HCT116 (cell line): ENCODE measurements around the gene AHNAK. TPM values are rescaled to one million over a fixed set of nuclear protein-coding genes. Genes with fewer than 3 reads are reported as not detected.

Source experiments
- ATAC-seq: fragments of 200-7000 bp; cut with Tn5 transposase; 2 replicates; pipeline ENCODE4 v1.9.1; 2020; ENCODE audit warnings: mild to moderate bottlenecking, moderate library complexity
- BruUV-seq: library from RNA; stranded (reverse); fragments of 400-500 nt; replicated peaks from 2 replicates; lab custom pipeline; 2021; lab: Mats Ljungman, UMichigan
- CTCF ChIA-PET: fragments of 300-600 bp; sonication (Branson Sonifier 250); formaldehyde crosslinking; loops from one replicate; lab custom pipeline; 2021; ENCODE audit warnings: antibody characterized with exemption; lab: Charles Lee
- POLR2A ChIA-PET: fragments of 300-600, 350-600 bp; sonication (Branson Sonifier 250); formaldehyde crosslinking; loops from one replicate; lab custom pipeline; 2021; ENCODE audit warnings: antibody characterized with exemption; lab: Charles Lee
- RAD21 ChIA-PET, 2 experiments: fragments of 300-600 bp; sonication (Branson Sonifier 250); formaldehyde crosslinking; loops; one replicate each; lab custom pipeline; 2023; ENCODE audit warnings: low total read pairs in 2 of 2; ENCODE audit not compliant: uncharacterized antibody in 2 of 2, unreplicated experiment in 2 of 2, low non-redundant PET in 1 of 2; lab: Charles Lee
- DNase-seq: peaks from one replicate; pipeline ENCODE4 v3.0.0-alpha.2; 2010; ENCODE audit warnings: low read depth, low spot score
- H2AFZ ChIP-seq: fragments of 200-600 bp; shearing (Covaris generic), sonication (generic); 2 replicates; pipeline ENCODE4 v1.6.1; 2017; ENCODE audit warnings: low read depth, mixed run types, mixed read lengths, antibody characterized with exemption, low read length; ENCODE audit not compliant: poor library complexity, severe bottlenecking
- H3K27ac ChIP-seq: 2 replicates; pipeline ENCODE4 v1.5.1; 2012; ENCODE audit warnings: low read depth, low read length
- H3K27me3 ChIP-seq: fragments of 200-600 bp; sonication (generic); 2 replicates; pipeline ENCODE4 v1.6.1; 2016; ENCODE audit warnings: mixed run types, low read length, mixed read lengths; ENCODE audit not compliant: insufficient read depth
- H3K36me3 ChIP-seq, 2 experiments: fragments of 200-500 bp in 1 of 2; fragments of 200-600 bp in 1 of 2; sonication (Bioruptor generic) in 1 of 2; sonication (generic) in 1 of 2; 2 replicates each; pipeline versions ENCODE4 v1.5.1 to v1.6.1; 2014 to 2016; ENCODE audit warnings: low read length in 2 of 2, inconsistent platforms in 1 of 2, mixed read lengths in 1 of 2, mixed run types in 1 of 2; ENCODE audit not compliant: insufficient read depth in 2 of 2, control insufficient read depth in 1 of 2
- H3K4me1 ChIP-seq, 2 experiments: fragments of 200-600 bp in 1 of 2; sonication (generic) in 1 of 2; 2 replicates each; pipeline versions ENCODE4 v1.5.1 to v1.6.1; 2012 to 2017; ENCODE audit warnings: low read length in 2 of 2, inconsistent platforms in 1 of 2, mild to moderate bottlenecking in 1 of 2, mixed read lengths in 1 of 2, mixed run types in 1 of 2, moderate library complexity in 1 of 2; ENCODE audit not compliant: insufficient read depth in 2 of 2, control insufficient read depth in 1 of 2
- H3K4me2 ChIP-seq: fragments of 200-600 bp; sonication (generic); 2 replicates; pipeline ENCODE4 v1.6.1; 2017; ENCODE audit warnings: mixed run types, low read length, mixed read lengths
- H3K4me3 ChIP-seq, 2 experiments: fragments of 200-600 bp in 1 of 2; sonication (generic) in 1 of 2; replicated peaks in 1 of 2; 2 replicates each; pipeline ENCODE4 v1.5.1; 2011 to 2016; ENCODE audit warnings: low read length in 2 of 2, control low read depth in 1 of 2, low read depth in 1 of 2, mild to moderate bottlenecking in 1 of 2, mixed read lengths in 1 of 2, mixed run types in 1 of 2
- H3K79me2 ChIP-seq: fragments of 200-600 bp; sonication (generic); 2 replicates; pipeline ENCODE4 v1.6.1; 2017; ENCODE audit warnings: mild to moderate bottlenecking, mixed run types, low read length, moderate library complexity, mixed read lengths; ENCODE audit not compliant: insufficient read depth
- H3K9ac ChIP-seq: fragments of 200-600 bp; sonication (generic); 2 replicates; pipeline ENCODE4 v1.6.1; 2016; ENCODE audit warnings: low read length, mixed read lengths
- H3K9me2 ChIP-seq: fragments of 200-600 bp; sonication (generic), shearing (Covaris generic); 2 replicates; pipeline ENCODE4 v1.6.1; 2017; ENCODE audit warnings: mixed run types, mild to moderate bottlenecking, moderate library complexity; ENCODE audit not compliant: insufficient read depth
- H3K9me3 ChIP-seq, 2 experiments: fragments of 200-500 bp in 1 of 2; fragments of 200-600 bp in 1 of 2; sonication (Bioruptor generic) in 1 of 2; sonication (generic) in 1 of 2; 2 replicates each; pipeline ENCODE4 v1.6.1; 2014 to 2017; ENCODE audit warnings: low read length in 2 of 2, mixed read lengths in 2 of 2, inconsistent platforms in 1 of 2, low read depth in 1 of 2, mild to moderate bottlenecking in 1 of 2, mixed run types in 1 of 2, moderate library complexity in 1 of 2; ENCODE audit not compliant: control insufficient read depth in 1 of 2, insufficient read depth in 1 of 2
- H4K20me1 ChIP-seq: fragments of 200-600 bp; sonication (generic), shearing (Covaris generic); 2 replicates; pipeline ENCODE4 v1.6.1; 2017; ENCODE audit warnings: mixed run types, mild to moderate bottlenecking, moderate library complexity; ENCODE audit not compliant: insufficient read depth
- ATF3 ChIP-seq: IDR thresholded peaks from 2 replicates; pipeline ENCODE4 v1.6.1; 2012
- CBX3 ChIP-seq: IDR thresholded peaks from 2 replicates; pipeline ENCODE4 v1.6.1; 2012; ENCODE audit warnings: low read depth
- CEBPB ChIP-seq: IDR thresholded peaks from 2 replicates; pipeline ENCODE4 v1.6.1; 2012; ENCODE audit warnings: low read depth
- EZH2phosphoT487 ChIP-seq: fragments of 200-600 bp; IDR thresholded peaks from 2 replicates; pipeline ENCODE4 v1.6.1; 2018; ENCODE audit warnings: antibody characterized with exemption, borderline replicate concordance
- JUND ChIP-seq: IDR thresholded peaks from 2 replicates; pipeline ENCODE4 v1.6.1; 2012
- MAX ChIP-seq: IDR thresholded peaks from 2 replicates; pipeline ENCODE4 v1.6.1; 2012
- POLR2AphosphoS5 ChIP-seq: IDR thresholded peaks from 2 replicates; pipeline ENCODE4 v1.6.1; 2011; ENCODE audit warnings: mild to moderate bottlenecking, low read depth, low read length, moderate library complexity
- SRF ChIP-seq: IDR thresholded peaks from 2 replicates; pipeline ENCODE4 v1.6.1; 2012; ENCODE audit warnings: low read depth
- YY1 ChIP-seq: IDR thresholded peaks from 2 replicates; pipeline ENCODE4 v1.6.1; 2011; ENCODE audit warnings: low read length, low read depth, moderate library complexity, mild to moderate bottlenecking; ENCODE audit not compliant: insufficient replicate concordance; ENCODE audit errors: extremely low read depth
- ZBTB33 ChIP-seq: IDR thresholded peaks from 2 replicates; pipeline ENCODE4 v1.6.1; 2011; ENCODE audit warnings: mild to moderate bottlenecking, low read length, moderate library complexity; ENCODE audit not compliant: insufficient replicate concordance; ENCODE audit errors: extremely low read depth
- ZFX ChIP-seq: fragments of 450-650 bp; IDR thresholded peaks from 2 replicates; pipeline ENCODE4 v1.6.1; 2017
- ZNF274 ChIP-seq: fragments of 200-500 bp; sonication (Bioruptor generic); IDR thresholded peaks from 2 replicates; pipeline ENCODE4 v1.6.1; 2014; ENCODE audit warnings: mild to moderate bottlenecking, low read depth, low read length, inconsistent platforms
- intact Hi-C: fragments of 100-400 bp; cut with micrococcal nuclease; formaldehyde crosslinking; loops from 2 replicates; pipeline ENCODE4 v1.10.0; 2022
- total RNA-seq: library from RNA; stranded (reverse); gene quantifications from one replicate; pipeline ENCODE4 v1.2.1, GENCODE V29; 2021; ENCODE audit not compliant: unreplicated experiment
- TF ChIP-seq, protein P1 (sequence below): IDR thresholded peaks from 2 replicates; pipeline ENCODE4 v1.6.1; 2012; ENCODE audit warnings: low read depth

AHNAK gene
- total RNA-seq, 1 experiment from 2014 or later, result 239 TPM

GRCh38 chr11:62505440-62506091 is 41.0 kb downstream of the AHNAK start:
- Histone ChIP-seq H4K20me1 (no peaks in the 10 kb centered on the region), H3K9me3 (no peaks in the 10 kb centered on the region), H3K9me2 (no peaks in the 10 kb centered on the region), H3K27ac (no peak overlapping the region), H3K79me2 (no peaks in the 10 kb centered on the region), H3K4me3 (no peak overlapping the region), H3K27me3 (no peaks in the 10 kb centered on the region), H3K36me3 (no peaks in the 10 kb centered on the region), H3K4me1 (peaks cover 15 to 35% of the 10 kb centered on the region in 2 experiments), H3K9ac (no peak overlapping the region), H3K4me2 (no peak overlapping the region), H2AFZ (no peak overlapping the region)
- POLR2A ChIA-PET, result interaction anchor here (0.7 to 0.8 kb wide), 3 partner anchors 8 to 38 kb away, joined by 3 to 4 read pairs (median 3); no protein-coding TSS in a partner anchor
- no peak for ATAC-seq
- no TSS peak for BruUV-seq
- CTCF ChIA-PET, result interaction anchor here (0.6 to 1.6 kb wide), 2 partner anchors 37 to 946 kb away, joined by 3 to 5 read pairs; no protein-coding TSS in a partner anchor
- RAD21 ChIA-PET, result no interaction called here
- DNase-seq, result no peak
- TF ChIP-seq ZBTB33 (no peak), CEBPB (no peak), MAX (no peak), ATF3 (no peak), ZNF274 (no peak), POLR2AphosphoS5 (no peak), CBX3 (no peak), YY1 (no peak), SRF (no peak), JUND (no peak), ZFX (no peak), EZH2phosphoT487 (no peak)
- TF ChIP-seq, protein P1, sequence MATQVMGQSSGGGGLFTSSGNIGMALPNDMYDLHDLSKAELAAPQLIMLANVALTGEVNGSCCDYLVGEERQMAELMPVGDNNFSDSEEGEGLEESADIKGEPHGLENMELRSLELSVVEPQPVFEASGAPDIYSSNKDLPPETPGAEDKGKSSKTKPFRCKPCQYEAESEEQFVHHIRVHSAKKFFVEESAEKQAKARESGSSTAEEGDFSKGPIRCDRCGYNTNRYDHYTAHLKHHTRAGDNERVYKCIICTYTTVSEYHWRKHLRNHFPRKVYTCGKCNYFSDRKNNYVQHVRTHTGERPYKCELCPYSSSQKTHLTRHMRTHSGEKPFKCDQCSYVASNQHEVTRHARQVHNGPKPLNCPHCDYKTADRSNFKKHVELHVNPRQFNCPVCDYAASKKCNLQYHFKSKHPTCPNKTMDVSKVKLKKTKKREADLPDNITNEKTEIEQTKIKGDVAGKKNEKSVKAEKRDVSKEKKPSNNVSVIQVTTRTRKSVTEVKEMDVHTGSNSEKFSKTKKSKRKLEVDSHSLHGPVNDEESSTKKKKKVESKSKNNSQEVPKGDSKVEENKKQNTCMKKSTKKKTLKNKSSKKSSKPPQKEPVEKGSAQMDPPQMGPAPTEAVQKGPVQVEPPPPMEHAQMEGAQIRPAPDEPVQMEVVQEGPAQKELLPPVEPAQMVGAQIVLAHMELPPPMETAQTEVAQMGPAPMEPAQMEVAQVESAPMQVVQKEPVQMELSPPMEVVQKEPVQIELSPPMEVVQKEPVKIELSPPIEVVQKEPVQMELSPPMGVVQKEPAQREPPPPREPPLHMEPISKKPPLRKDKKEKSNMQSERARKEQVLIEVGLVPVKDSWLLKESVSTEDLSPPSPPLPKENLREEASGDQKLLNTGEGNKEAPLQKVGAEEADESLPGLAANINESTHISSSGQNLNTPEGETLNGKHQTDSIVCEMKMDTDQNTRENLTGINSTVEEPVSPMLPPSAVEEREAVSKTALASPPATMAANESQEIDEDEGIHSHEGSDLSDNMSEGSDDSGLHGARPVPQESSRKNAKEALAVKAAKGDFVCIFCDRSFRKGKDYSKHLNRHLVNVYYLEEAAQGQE, result no peak
- intact Hi-C loops, result no loop called here
